Subcutaneous adipose tissue (tissue), 4 donors: ENCODE measurements around the gene CORO2B. TPM values are rescaled to one million over a fixed set of nuclear protein-coding genes. Genes with fewer than 3 reads are reported as not detected.

Experiments used
- CTCF ChIP-seq: fragments of 450-650 bp; IDR thresholded peaks from one replicate; pipeline ENCODE4 v1.5.1; 2016; ENCODE audit warnings: low read depth, mild to moderate bottlenecking, control low read depth, antibody characterized with exemption, moderate library complexity
- total RNA-seq, 4 donors: library from RNA; depleted of rRNA; stranded (reverse); fragments of >200 nt; gene quantifications; one replicate each; pipeline ENCODE4 v1.1.0, GENCODE V29; 2016

CORO2B gene
- total RNA-seq, 4 donors from 2014 or later, result 5.4 to 15.3 (median 9.7) TPM

- TF ChIP-seq CTCF, result no peak
Observed at GRCh38 chr15:68734352-68734751, 155.6 kb downstream of the CORO2B start.

DNA sequence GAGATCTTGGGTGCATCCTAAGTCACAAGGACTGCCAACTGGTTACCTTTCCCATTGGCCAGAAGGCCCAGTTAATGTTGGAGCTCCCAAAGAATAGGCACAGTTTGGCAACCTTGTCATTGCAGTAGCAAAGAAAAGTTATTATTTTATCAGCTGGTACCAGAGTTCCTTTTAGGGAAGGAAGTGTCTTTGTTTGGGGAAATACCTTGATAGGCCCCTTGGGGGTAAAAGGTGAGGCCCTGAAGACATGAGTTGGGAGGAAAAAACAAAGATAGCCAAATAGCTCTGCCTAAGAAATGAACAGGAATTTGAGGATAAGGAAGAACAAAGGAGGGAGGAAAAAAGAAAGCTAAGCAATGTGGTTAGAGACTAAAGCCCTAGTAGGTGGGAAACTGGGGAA is 156.1 kb downstream of the CORO2B start:
- TF ChIP-seq CTCF, result no peak

- TF ChIP-seq CTCF, result no peak
Observed at GRCh38 chr15:68735610-68736009, 156.8 kb downstream of the CORO2B start.

DNA sequence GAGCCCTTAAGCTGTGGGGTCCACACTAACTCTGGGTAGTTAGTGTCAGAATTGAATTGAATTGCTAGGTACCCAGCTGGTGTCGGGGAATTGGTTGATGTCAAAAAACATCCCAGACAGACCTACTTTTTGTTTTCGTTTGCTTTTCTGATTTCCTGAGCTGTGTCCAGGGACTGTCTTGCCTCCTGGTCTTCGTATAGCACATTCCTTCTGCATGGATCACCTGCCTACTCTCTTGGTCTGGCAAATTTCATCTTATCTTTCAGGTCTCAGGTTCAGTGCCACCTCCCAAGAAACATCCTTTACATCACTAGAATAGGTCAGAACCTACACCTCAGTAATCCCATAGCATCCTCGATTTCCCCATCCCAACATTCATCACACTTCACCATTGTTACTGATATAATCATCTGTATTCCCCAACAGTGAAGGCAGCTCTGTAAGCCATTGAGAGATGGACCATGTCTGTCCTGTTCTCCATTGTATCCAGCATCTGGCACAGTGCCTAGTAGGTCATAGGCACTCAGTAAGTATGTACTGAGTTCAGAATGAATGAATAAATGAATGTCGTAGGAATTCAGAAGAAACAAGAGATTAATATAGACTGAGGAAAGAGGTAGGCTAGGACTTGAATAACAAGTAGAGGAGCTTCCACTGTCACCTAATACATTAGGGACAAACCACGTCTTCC is 160.7 kb downstream of the CORO2B start:
- TF ChIP-seq CTCF, result no peak

DNA sequence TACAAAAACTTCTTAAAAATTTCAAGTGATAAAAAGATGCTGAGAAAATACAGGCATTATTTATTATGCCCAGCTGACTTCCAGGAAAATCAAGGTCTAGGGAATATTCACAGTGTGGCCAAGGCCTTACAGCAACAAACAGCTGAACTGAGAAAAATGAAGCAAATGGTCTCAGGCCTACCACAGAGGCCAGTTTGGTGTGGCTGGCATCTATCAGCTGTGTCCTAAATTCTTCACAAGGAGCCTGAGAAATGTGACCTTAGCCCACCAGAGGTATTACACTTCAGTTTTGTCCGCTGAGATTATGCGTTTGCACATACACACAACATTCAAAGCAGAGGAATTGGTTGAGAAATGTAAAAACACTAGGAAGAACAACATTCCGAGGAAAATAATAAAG is 164.5 kb downstream of the CORO2B start:
- no peak for TF ChIP-seq CTCF

DNA sequence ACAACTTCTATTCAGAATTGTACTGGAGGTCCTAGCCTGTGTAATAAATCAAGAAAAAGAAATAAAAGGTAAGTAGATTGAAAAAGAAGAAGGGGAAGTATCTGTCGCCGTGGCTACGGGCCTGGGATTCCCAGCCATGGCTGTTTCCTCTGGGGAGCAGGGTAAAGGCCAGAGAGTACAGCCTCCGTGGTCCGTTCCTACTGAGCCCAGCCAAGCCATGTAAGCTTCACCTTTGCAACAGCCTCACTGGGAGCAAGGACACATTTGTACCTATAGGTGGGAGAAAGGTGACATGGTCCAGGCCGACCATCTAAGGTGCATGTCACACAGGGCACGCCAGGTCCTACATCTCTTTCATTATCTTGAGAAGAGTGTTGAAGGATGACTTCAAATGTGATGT is 170.6 kb downstream of the CORO2B start:
- no peak for TF ChIP-seq CTCF

- TF ChIP-seq CTCF, result no peak
Observed at GRCh38 chr15:68749793-68750192, 171.0 kb downstream of the CORO2B start.
